HCT116 (cell line): ENCODE measurements around the gene USP15. TPM values are rescaled to one million over a fixed set of nuclear protein-coding genes. Genes with fewer than 3 reads are reported as not detected.

Experiments used
- ATAC-seq: fragments of 200-7000 bp; cut with Tn5 transposase; 2 replicates; pipeline ENCODE4 v1.9.1; 2020; ENCODE audit warnings: mild to moderate bottlenecking, moderate library complexity
- BruUV-seq: library from RNA; stranded (reverse); fragments of 400-500 nt; replicated peaks from 2 replicates; lab custom pipeline; 2021; lab: Mats Ljungman, UMichigan
- CTCF ChIA-PET: fragments of 300-600 bp; sonication (Branson Sonifier 250); formaldehyde crosslinking; loops from one replicate; lab custom pipeline; 2021; ENCODE audit warnings: antibody characterized with exemption; lab: Charles Lee
- POLR2A ChIA-PET: fragments of 300-600, 350-600 bp; sonication (Branson Sonifier 250); formaldehyde crosslinking; loops from one replicate; lab custom pipeline; 2021; ENCODE audit warnings: antibody characterized with exemption; lab: Charles Lee
- RAD21 ChIA-PET, 2 experiments: fragments of 300-600 bp; sonication (Branson Sonifier 250); formaldehyde crosslinking; loops; one replicate each; lab custom pipeline; 2023; ENCODE audit warnings: low total read pairs in 2 of 2; ENCODE audit not compliant: uncharacterized antibody in 2 of 2, unreplicated experiment in 2 of 2, low non-redundant PET in 1 of 2; lab: Charles Lee
- DNase-seq: peaks from one replicate; pipeline ENCODE4 v3.0.0-alpha.2; 2010; ENCODE audit warnings: low read depth, low spot score
- H2AFZ ChIP-seq: fragments of 200-600 bp; shearing (Covaris generic), sonication (generic); 2 replicates; pipeline ENCODE4 v1.6.1; 2017; ENCODE audit warnings: low read depth, mixed run types, mixed read lengths, antibody characterized with exemption, low read length; ENCODE audit not compliant: poor library complexity, severe bottlenecking
- H3K27ac ChIP-seq: 2 replicates; pipeline ENCODE4 v1.5.1; 2012; ENCODE audit warnings: low read depth, low read length
- H3K27me3 ChIP-seq: fragments of 200-600 bp; sonication (generic); 2 replicates; pipeline ENCODE4 v1.6.1; 2016; ENCODE audit warnings: mixed run types, low read length, mixed read lengths; ENCODE audit not compliant: insufficient read depth
- H3K36me3 ChIP-seq, 2 experiments: fragments of 200-500 bp in 1 of 2; fragments of 200-600 bp in 1 of 2; sonication (Bioruptor generic) in 1 of 2; sonication (generic) in 1 of 2; 2 replicates each; pipeline versions ENCODE4 v1.5.1 to v1.6.1; 2014 to 2016; ENCODE audit warnings: low read length in 2 of 2, inconsistent platforms in 1 of 2, mixed read lengths in 1 of 2, mixed run types in 1 of 2; ENCODE audit not compliant: insufficient read depth in 2 of 2, control insufficient read depth in 1 of 2
- H3K4me1 ChIP-seq, 2 experiments: fragments of 200-600 bp in 1 of 2; sonication (generic) in 1 of 2; 2 replicates each; pipeline versions ENCODE4 v1.5.1 to v1.6.1; 2012 to 2017; ENCODE audit warnings: low read length in 2 of 2, inconsistent platforms in 1 of 2, mild to moderate bottlenecking in 1 of 2, mixed read lengths in 1 of 2, mixed run types in 1 of 2, moderate library complexity in 1 of 2; ENCODE audit not compliant: insufficient read depth in 2 of 2, control insufficient read depth in 1 of 2
- H3K4me2 ChIP-seq: fragments of 200-600 bp; sonication (generic); 2 replicates; pipeline ENCODE4 v1.6.1; 2017; ENCODE audit warnings: mixed run types, low read length, mixed read lengths
- H3K4me3 ChIP-seq, 2 experiments: fragments of 200-600 bp in 1 of 2; sonication (generic) in 1 of 2; replicated peaks in 1 of 2; 2 replicates each; pipeline ENCODE4 v1.5.1; 2011 to 2016; ENCODE audit warnings: low read length in 2 of 2, control low read depth in 1 of 2, low read depth in 1 of 2, mild to moderate bottlenecking in 1 of 2, mixed read lengths in 1 of 2, mixed run types in 1 of 2
- H3K79me2 ChIP-seq: fragments of 200-600 bp; sonication (generic); 2 replicates; pipeline ENCODE4 v1.6.1; 2017; ENCODE audit warnings: mild to moderate bottlenecking, mixed run types, low read length, moderate library complexity, mixed read lengths; ENCODE audit not compliant: insufficient read depth
- H3K9ac ChIP-seq: fragments of 200-600 bp; sonication (generic); 2 replicates; pipeline ENCODE4 v1.6.1; 2016; ENCODE audit warnings: low read length, mixed read lengths
- H3K9me2 ChIP-seq: fragments of 200-600 bp; sonication (generic), shearing (Covaris generic); 2 replicates; pipeline ENCODE4 v1.6.1; 2017; ENCODE audit warnings: mixed run types, mild to moderate bottlenecking, moderate library complexity; ENCODE audit not compliant: insufficient read depth
- H3K9me3 ChIP-seq, 2 experiments: fragments of 200-500 bp in 1 of 2; fragments of 200-600 bp in 1 of 2; sonication (Bioruptor generic) in 1 of 2; sonication (generic) in 1 of 2; 2 replicates each; pipeline ENCODE4 v1.6.1; 2014 to 2017; ENCODE audit warnings: low read length in 2 of 2, mixed read lengths in 2 of 2, inconsistent platforms in 1 of 2, low read depth in 1 of 2, mild to moderate bottlenecking in 1 of 2, mixed run types in 1 of 2, moderate library complexity in 1 of 2; ENCODE audit not compliant: control insufficient read depth in 1 of 2, insufficient read depth in 1 of 2
- H4K20me1 ChIP-seq: fragments of 200-600 bp; sonication (generic), shearing (Covaris generic); 2 replicates; pipeline ENCODE4 v1.6.1; 2017; ENCODE audit warnings: mixed run types, mild to moderate bottlenecking, moderate library complexity; ENCODE audit not compliant: insufficient read depth
- ATF3 ChIP-seq: IDR thresholded peaks from 2 replicates; pipeline ENCODE4 v1.6.1; 2012
- CBX3 ChIP-seq: IDR thresholded peaks from 2 replicates; pipeline ENCODE4 v1.6.1; 2012; ENCODE audit warnings: low read depth
- CEBPB ChIP-seq: IDR thresholded peaks from 2 replicates; pipeline ENCODE4 v1.6.1; 2012; ENCODE audit warnings: low read depth
- EGR1 ChIP-seq: IDR thresholded peaks from 2 replicates; pipeline ENCODE4 v1.6.1; 2012; ENCODE audit warnings: low read depth
- ELF1 ChIP-seq: IDR thresholded peaks from 2 replicates; pipeline ENCODE4 v1.6.1; 2012; ENCODE audit warnings: low read depth, borderline replicate concordance
- EZH2 ChIP-seq: fragments of 200-600 bp; sonication (generic); IDR thresholded peaks from 2 replicates; pipeline ENCODE4 v1.6.1; 2017; ENCODE audit warnings: antibody characterized with exemption, mixed run types
- FOSL1 ChIP-seq: IDR thresholded peaks from 2 replicates; pipeline ENCODE4 v1.6.1; 2012; ENCODE audit warnings: low read depth
- JUND ChIP-seq: IDR thresholded peaks from 2 replicates; pipeline ENCODE4 v1.6.1; 2012
- MAX ChIP-seq: IDR thresholded peaks from 2 replicates; pipeline ENCODE4 v1.6.1; 2012
- POLR2A ChIP-seq: IDR thresholded peaks from 2 replicates; pipeline ENCODE4 v1.7.0; 2011; ENCODE audit warnings: borderline replicate concordance; ENCODE audit not compliant: insufficient read depth, insufficient read length; ENCODE audit errors: extremely low read depth
- RAD21 ChIP-seq: IDR thresholded peaks from 2 replicates; pipeline ENCODE4 v1.6.1; 2012; ENCODE audit warnings: low read depth, mild to moderate bottlenecking
- REST ChIP-seq: IDR thresholded peaks from 2 replicates; pipeline ENCODE4 v1.6.1; 2012; ENCODE audit warnings: low read depth
- SIN3A ChIP-seq: IDR thresholded peaks from 2 replicates; pipeline ENCODE4 v1.6.1; 2012; ENCODE audit warnings: low read depth
- SP1 ChIP-seq: IDR thresholded peaks from 2 replicates; pipeline ENCODE4 v1.6.1; 2012; ENCODE audit warnings: low read depth
- SRF ChIP-seq: IDR thresholded peaks from 2 replicates; pipeline ENCODE4 v1.6.1; 2012; ENCODE audit warnings: low read depth
- TCF7L2 ChIP-seq: IDR thresholded peaks from 2 replicates; pipeline ENCODE4 v1.7.0; 2011; ENCODE audit warnings: borderline replicate concordance, inconsistent platforms; ENCODE audit not compliant: insufficient read depth, insufficient read length; ENCODE audit errors: extremely low read depth
- YY1 ChIP-seq: IDR thresholded peaks from 2 replicates; pipeline ENCODE4 v1.6.1; 2011; ENCODE audit warnings: low read length, low read depth, moderate library complexity, mild to moderate bottlenecking; ENCODE audit not compliant: insufficient replicate concordance; ENCODE audit errors: extremely low read depth
- ZBTB33 ChIP-seq: IDR thresholded peaks from 2 replicates; pipeline ENCODE4 v1.6.1; 2011; ENCODE audit warnings: mild to moderate bottlenecking, low read length, moderate library complexity; ENCODE audit not compliant: insufficient replicate concordance; ENCODE audit errors: extremely low read depth
- ZFX ChIP-seq: fragments of 450-650 bp; IDR thresholded peaks from 2 replicates; pipeline ENCODE4 v1.6.1; 2017
- intact Hi-C: fragments of 100-400 bp; cut with micrococcal nuclease; formaldehyde crosslinking; loops from 2 replicates; pipeline ENCODE4 v1.10.0; 2022
- total RNA-seq: library from RNA; stranded (reverse); gene quantifications from one replicate; pipeline ENCODE4 v1.2.1, GENCODE V29; 2021; ENCODE audit not compliant: unreplicated experiment

USP15 gene
- total RNA-seq, 1 experiment from 2014 or later, result 49.5 TPM

GRCh38 chr12:62317017-62317416 lies 56.8 kb downstream of the USP15 start:
- H3K79me2 ChIP-seq, result peaks cover 31% of the 10 kb centered on the region
- no peaks in the 10 kb centered on the region for H3K27me3 ChIP-seq
- no peak overlapping the region for H3K9ac ChIP-seq
- H3K9me2 ChIP-seq, result no peaks in the 10 kb centered on the region
- H3K9me3 ChIP-seq, result no peaks in the 10 kb centered on the region
- BruUV-seq, result no TSS peak
- H3K4me2 ChIP-seq, result no peak overlapping the region
- H4K20me1 ChIP-seq, result no peaks in the 10 kb centered on the region
- no peaks in the 10 kb centered on the region for H3K4me1 ChIP-seq
- no peak overlapping the region for H3K4me3 ChIP-seq
- RAD21 ChIA-PET, result no interaction called here
- ATAC-seq, result no peak
- TF ChIP-seq JUND (no peak), ZBTB33 (no peak), SIN3A (no peak), POLR2A (no peak), SRF (no peak), ATF3 (no peak), CEBPB (no peak), EZH2 (no peak), SP1 (no peak), YY1 (no peak), TCF7L2 (no peak), MAX (no peak), CBX3 (no peak), ZFX (no peak), EGR1 (no peak), RAD21 (no peak), ELF1 (no peak), REST (no peak), FOSL1 (no peak)
- no peak overlapping the region for H2AFZ ChIP-seq
- no peak for DNase-seq
- CTCF ChIA-PET, result no interaction called here
- POLR2A ChIA-PET, result no interaction called here
- 0 out of 4 replicates have a peak, but pooled peaks cover 0 to 3% of the 10 kb centered on the region in 2 experiments for H3K36me3 ChIP-seq
- no peak overlapping the region for H3K27ac ChIP-seq
- intact Hi-C loops, result no loop called here
